DOHH2 (cell line): ENCODE data around the gene RIPPLY1.

ENCODE experiments used
- EZH2phosphoT487 ChIP-seq: fragments of 200-600 bp; sonication (generic); IDR thresholded peaks from 2 replicates; pipeline ENCODE4 v1.6.1; 2017; ENCODE audit warnings: borderline replicate concordance, mild to moderate bottlenecking, antibody characterized with exemption, low read length, moderate library complexity, mixed read lengths
- TF ChIP-seq, protein P1 (sequence below): fragments of 200-600 bp; sonication (generic); IDR thresholded peaks from one replicate; pipeline ENCODE4 v1.5.1; 2014; ENCODE audit warnings: antibody characterized with exemption, mild to moderate bottlenecking, low read depth, low read length; ENCODE audit not compliant: poor library complexity, severe bottlenecking

DNA sequence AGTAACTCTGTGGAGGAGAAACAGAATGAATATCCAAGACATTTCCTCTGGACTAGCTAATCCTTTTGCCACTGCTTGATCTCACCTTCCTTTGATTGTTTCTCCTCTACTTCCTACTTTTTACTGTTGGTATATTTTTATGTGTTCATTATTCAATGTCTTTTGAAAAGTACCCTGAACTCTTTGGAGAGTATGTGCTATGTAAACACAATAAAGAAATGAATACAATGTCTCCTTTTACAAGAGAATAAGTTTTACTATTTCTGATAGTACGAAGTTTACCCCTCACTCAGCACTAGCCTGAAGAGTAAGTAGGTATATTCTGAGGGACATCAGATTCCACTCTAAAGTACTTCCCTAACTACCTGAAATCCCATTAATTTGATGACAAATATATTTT lies 36.9 kb upstream of the RIPPLY1 start:
- no peak for TF ChIP-seq EZH2phosphoT487
- TF ChIP-seq, protein P1, sequence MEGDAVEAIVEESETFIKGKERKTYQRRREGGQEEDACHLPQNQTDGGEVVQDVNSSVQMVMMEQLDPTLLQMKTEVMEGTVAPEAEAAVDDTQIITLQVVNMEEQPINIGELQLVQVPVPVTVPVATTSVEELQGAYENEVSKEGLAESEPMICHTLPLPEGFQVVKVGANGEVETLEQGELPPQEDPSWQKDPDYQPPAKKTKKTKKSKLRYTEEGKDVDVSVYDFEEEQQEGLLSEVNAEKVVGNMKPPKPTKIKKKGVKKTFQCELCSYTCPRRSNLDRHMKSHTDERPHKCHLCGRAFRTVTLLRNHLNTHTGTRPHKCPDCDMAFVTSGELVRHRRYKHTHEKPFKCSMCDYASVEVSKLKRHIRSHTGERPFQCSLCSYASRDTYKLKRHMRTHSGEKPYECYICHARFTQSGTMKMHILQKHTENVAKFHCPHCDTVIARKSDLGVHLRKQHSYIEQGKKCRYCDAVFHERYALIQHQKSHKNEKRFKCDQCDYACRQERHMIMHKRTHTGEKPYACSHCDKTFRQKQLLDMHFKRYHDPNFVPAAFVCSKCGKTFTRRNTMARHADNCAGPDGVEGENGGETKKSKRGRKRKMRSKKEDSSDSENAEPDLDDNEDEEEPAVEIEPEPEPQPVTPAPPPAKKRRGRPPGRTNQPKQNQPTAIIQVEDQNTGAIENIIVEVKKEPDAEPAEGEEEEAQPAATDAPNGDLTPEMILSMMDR = no peak
